ENCODE measurements around the gene PTPN11. TPM values are rescaled to one million over a fixed set of nuclear protein-coding genes. Genes with fewer than 3 reads are reported as not detected.

The PTPN11 gene
- total RNA-seq, 2 donors from 2014 or later = 31.6 to 47.1 TPM

DNA sequence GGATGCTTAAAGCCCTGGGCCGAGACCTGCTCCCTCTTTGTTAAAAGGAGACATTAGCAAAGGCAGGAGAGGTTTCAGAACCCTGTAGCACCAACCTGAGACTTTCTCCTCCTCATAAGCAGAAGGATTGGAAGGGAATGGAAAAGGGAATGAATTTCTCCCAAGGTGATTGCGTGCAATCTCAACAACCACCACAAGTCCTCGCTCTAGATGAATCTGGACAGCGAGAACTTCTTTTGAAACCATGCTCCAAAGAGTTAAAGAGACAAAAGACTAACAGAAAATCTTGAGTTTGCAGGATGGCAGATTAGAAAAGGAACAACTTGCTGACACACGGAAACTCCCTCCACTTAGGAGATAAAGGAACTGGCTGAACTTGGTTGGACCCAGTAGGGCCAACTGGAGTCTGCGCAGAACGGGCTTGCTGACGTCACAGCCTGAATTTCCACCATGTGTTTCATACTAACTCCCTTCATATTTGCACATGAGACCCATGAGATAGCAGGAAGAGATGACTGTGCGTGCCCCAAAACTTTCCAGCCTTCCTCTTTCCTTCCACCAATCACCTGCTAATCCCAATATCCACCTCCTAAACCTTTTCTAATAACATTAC is 137.0 kb downstream of the PTPN11 start:
- H3K4me1 ChIP-seq = no peaks in the 10 kb centered on the region
- H3K36me3 ChIP-seq (replicated peaks in 1 of 2; ENCODE audit: insufficient read depth in 1 of 2, low read depth in 2 of 2) = no peaks in the 10 kb centered on the region
- TF ChIP-seq, protein P1, sequence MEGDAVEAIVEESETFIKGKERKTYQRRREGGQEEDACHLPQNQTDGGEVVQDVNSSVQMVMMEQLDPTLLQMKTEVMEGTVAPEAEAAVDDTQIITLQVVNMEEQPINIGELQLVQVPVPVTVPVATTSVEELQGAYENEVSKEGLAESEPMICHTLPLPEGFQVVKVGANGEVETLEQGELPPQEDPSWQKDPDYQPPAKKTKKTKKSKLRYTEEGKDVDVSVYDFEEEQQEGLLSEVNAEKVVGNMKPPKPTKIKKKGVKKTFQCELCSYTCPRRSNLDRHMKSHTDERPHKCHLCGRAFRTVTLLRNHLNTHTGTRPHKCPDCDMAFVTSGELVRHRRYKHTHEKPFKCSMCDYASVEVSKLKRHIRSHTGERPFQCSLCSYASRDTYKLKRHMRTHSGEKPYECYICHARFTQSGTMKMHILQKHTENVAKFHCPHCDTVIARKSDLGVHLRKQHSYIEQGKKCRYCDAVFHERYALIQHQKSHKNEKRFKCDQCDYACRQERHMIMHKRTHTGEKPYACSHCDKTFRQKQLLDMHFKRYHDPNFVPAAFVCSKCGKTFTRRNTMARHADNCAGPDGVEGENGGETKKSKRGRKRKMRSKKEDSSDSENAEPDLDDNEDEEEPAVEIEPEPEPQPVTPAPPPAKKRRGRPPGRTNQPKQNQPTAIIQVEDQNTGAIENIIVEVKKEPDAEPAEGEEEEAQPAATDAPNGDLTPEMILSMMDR (IDR thresholded peaks at IDR 0.05) = no peak
- TF ChIP-seq POLR2A (IDR thresholded peaks at IDR 0.05) = no peak
- no peak overlapping the region for H3K4me3 ChIP-seq
- ATAC-seq (no peak), DNase-seq (no peak)
- WGBS, 2 donors = 55 to 57% methylated on average over 9 of the region's 9 CpGs
- no peaks in the 10 kb centered on the region for H3K27me3 ChIP-seq
- H3K27ac ChIP-seq = no peak overlapping the region
- H3K9me3 ChIP-seq = peaks cover 0 to 5% (median 0%) of the 10 kb centered on the region in 3 donors
- intact Hi-C loops (cut with DNase I) = no loop called here

GRCh38 chr12:112557951-112558630 is 139.3 kb downstream of the PTPN11 start:
- Histone ChIP-seq H3K9me3 (peaks cover 0 to 2% (median 0%) of the 10 kb centered on the region in 3 donors), H3K27ac (no peak overlapping the region), H3K4me1 (no peaks in the 10 kb centered on the region), H3K27me3 (no peaks in the 10 kb centered on the region), H3K36me3 (replicated peaks in 1 of 2; ENCODE audit: insufficient read depth in 1 of 2, low read depth in 2 of 2) (no peaks in the 10 kb centered on the region), H3K4me3 (no peak overlapping the region)
- TF ChIP-seq POLR2A (IDR thresholded peaks at IDR 0.05) = no peak
- TF ChIP-seq, protein P1 (IDR thresholded peaks at IDR 0.05) = no peak
- no peak for DNase-seq
- intact Hi-C loops (cut with DNase I) = no loop called here
- 42 to 43% methylated on average over 6 to 7 of the region's 7 CpGs for WGBS, 2 donors
- no peak for ATAC-seq

Other genes starting within 250 kb of the PTPN11 start
- 10 to 100 TPM; 23.3 to 45.2 TPM for gene HECTD4, start 36.5 kb upstream of the PTPN11 start, total RNA-seq
- 100 to 1,000 TPM; 864 to 931 TPM for gene RPL6, start 9.3 kb upstream of the PTPN11 start, total RNA-seq